Islet of Langerhans (tissue), 1 donor: Measurements from ENCODE around the gene LAMA5.
"Not testable (repeated sequence)": the region's sequence is repeated elsewhere in the genome, so short reads cannot be mapped to it uniquely, and the experiment has no call there.

ENCODE experiments used
- FAIRE-seq: peaks from one replicate; lab custom pipeline; 2011; peaks lifted over from hg19 to GRCh38; lab: Jason Lieb, UNC

LAMA5 gene

DNA sequence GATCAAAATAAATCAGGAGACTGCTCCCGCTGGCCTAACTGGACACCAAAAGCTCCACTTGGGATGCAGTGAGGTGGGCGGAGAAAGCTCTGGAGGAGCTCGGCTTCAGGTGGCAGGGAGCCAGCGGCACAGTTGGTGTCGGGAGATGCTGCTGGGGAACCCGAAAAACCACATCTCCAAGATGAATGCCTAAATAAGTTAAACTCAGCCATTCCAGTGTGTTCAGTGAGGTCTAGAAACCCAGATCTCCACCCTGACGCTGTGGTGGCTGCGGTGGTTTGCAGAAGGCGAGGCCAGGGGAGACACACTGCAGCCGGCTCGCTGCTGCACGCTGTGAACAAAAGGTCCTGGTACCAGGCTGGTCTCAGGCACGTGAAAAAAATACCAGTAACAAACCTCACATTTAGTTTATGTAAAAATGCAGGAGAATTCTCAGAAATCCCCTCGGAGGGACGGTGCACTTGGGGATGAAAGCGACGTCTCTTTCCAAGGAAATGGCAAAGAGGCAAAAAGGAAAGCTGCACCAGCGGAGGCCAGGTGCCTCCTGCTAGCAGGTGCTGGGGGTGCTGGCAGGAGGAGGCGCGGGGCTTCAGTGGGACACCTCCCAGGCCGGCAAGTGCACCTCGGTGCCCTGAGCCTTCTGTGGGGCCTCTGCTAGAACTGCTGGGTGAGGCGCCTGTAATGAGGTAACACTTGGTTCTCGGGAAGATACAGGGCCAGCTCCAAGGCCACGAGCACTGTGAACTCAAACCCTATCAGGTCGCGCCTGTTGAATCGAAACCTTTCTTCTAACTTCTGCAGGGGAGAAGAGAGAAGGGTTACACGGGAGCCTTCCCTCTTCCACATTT is 23.4 kb upstream of the LAMA5 start:
- FAIRE-seq: no peak

DNA sequence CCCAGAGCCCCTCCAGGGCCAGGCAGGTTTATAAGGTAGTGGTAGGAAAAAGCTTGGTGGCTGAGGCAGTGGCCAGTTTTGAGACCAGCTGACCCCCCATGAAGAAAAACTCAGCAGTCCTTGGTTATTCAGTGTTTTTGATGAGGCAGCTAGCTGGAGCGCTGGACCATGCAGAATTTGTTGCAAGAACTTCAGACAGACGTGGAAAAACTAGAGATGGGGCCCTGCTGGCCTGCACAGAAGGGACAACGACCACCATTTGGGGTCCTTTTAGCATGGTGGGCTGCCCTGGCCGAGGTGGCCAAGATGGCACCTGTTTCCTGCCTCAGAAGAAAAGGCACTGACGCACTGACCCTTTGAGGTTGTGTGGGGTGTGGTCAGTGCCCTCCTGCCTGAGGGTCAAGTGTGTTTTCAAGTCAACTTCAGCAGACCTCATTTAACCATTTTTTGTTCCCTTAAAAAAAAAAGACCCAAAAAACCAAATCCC is 22.5 kb upstream of the LAMA5 start:
- FAIRE-seq: no peak

DNA sequence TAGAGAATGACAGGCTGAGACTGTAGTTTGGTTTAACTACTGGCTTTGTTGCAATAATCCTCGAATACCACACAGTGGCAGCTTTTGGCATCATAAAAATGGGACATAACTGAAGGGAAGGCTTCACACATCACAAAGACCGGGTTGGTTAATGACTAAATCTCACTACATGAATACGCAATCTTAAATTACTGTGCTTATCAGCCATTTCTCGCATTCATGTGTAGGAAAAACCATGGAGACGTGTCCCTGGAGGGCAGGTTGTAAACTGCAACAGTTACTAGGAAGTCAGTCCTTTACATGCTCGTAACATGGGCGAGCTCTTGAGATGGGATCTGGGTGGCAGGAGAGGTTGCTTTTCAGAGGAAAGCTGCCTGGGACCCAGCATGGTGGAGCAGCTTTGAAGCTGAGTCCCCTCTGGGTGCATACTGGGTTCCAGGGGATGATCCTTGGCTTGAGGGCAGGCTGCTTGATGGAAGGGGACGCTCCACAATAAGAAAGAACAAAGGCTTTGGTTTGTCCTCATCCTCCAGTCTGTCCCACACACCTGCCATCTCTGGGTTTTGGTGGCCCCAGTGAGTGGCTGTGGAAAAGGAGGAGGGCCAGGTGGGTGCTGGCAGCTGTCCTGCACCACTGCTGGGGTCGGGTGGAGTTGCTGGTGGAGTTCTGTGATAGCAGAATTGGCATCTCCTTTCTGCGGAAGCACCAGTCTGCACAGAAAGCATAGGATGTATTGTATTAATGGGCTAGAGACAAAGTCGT is 21.9 kb upstream of the LAMA5 start:
- FAIRE-seq: no peak

DNA sequence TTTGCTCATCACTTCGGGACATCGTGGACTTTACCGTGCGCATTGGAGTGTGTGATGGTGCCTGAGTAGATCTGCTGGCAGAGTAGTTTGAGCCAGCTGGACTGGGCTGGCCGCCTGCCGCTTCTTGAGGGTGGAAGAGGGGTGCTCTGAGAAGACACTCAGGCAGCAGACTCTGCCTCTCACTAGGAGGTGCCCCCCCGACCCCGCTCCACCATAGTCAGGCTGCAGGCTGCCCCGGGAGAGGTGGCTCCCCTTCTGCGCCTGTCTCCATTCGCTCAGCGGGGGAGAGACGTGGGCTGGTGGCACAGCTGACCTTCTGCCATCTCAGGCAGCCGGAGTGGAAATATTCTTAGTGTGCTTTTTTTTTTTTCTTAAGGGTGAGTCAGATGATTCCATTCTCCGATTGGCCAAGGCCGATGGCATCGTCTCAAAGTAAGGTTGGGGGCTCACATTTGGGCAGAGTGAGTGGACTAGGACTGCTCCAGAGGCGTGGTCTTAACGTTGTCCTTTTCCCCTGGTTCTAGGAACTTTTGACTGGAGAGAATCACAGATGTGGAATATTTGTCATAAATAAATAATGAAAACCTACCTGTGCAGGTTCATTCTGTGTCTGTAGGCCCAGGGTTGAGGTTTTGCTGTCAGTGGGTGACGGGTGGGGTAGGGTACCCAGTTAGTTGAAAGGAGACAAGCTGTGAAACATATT is 21.0 kb upstream of the LAMA5 start:
- FAIRE-seq: no peak

- no peak for FAIRE-seq
These were observed 20.3 kb upstream of the LAMA5 start for GRCh38 chr20:62387219-62387913.

- FAIRE-seq: no peak
These were observed 19.5 kb upstream of the LAMA5 start, which contains the start of gene RPS21 for GRCh38 chr20:62386383-62387218. TSS of gene RPS21 (plus strand) at chr20:62387103. CDS start at chr20:62387339, 236 bp downstream.

- no peak for FAIRE-seq
These were observed 15.4 kb upstream of the LAMA5 start for GRCh38 chr20:62382306-62383198.

DNA sequence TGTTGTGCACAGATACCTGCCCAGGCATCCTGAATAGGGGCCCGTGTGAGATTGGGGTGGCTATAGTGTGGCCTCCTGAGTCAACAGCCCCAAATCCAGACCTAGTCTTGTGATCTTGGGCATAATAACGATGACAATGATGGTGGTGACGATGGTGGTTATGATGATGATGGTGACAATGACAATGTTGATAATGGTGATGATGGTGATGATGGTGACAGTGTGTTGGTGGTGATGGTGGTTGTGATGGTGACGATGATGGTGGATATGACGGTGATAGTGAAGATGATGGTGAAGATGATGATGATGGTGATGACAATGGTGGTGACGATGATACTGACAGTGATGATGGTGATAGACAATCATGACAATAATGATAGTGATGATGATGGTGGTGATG is 14.7 kb upstream of the LAMA5 start:
- no peak for FAIRE-seq

- FAIRE-seq: no peak
These were observed 14.2 kb upstream of the LAMA5 start for GRCh38 chr20:62381202-62381797.

DNA sequence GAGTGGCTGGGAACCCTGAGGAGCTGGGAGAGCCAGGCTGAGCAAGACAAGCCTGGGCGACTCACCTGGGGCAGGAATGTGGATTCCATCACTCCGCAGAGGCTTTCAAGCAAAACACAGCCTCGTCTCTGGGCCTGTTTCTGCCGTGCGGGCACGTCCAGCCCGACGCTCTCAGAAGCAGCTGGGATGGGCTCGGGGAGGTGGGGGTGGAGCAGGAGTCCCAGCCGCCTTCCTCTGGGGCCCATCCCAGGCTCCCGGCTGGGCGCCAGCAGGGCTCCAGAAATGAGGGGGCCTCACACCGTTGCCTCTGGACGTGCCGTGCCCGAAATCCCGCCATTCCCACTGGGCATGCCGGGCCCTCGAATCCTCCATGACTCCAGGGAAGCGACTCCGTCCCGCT is 11.1 kb upstream of the LAMA5 start:
- no peak for FAIRE-seq

- FAIRE-seq: no peak
These were observed 10.6 kb upstream of the LAMA5 start for GRCh38 chr20:62377615-62378178.

DNA sequence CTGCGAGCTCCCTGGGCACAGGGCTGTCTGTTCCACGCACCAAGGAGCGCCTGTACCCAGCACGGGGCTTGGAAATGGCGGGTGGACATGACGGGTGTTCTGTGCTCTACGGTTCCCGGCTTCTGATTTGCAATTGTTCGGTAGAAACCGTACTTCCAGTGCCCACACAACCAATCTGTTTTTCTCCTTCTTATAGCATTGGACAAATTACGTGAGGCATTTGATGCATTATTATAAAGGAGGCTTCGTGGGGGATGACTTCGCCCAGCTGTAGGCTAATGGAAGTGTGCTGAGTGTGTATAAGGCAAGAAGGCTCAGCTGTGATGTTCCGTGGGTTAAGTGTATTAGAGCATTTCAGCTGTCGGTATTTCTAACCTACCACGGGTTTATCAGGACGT is 10.0 kb upstream of the LAMA5 start:
- FAIRE-seq: no peak

- no peak for FAIRE-seq
These were observed 9.3 kb upstream of the LAMA5 start for GRCh38 chr20:62376112-62377063.

DNA sequence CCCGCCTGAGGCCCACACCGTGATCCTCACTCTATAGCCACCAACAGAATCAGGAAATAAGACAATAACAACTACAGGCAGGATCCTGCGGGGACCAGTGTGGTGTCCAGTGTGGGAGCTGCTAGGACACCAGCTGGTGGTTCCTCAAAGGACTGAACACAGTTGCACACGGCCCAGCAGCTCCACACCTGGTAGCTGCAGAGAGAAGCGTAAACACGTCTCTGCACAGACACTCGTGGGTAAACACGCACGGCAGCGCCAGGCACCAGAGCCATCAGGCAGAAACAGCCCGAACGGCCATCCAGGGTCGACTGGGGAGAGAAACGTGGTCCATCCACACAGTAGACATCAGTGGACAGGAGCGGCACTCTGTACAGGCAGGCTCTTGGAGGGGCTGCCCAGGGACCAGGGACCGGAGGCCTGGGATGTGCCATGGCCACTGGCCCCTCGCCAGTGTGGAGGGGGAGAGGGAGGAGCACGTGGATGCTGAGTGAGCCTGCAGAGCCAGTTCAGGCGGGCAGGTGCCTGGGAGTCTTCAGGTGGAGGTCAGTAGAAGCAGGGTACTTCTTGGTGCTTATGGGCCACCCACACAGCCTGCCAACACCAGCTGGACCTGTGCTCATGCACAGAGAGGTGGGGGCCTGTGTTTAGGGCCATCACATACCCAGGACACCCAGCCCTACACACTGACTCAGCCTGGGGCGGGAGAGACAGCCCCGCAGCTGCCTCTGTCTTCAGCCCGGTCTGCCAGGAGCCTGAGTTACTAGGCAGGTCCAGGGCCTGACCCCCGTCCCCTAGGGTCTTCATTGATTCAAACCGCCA is 7.4 kb upstream of the LAMA5 start:
- no peak for FAIRE-seq

DNA sequence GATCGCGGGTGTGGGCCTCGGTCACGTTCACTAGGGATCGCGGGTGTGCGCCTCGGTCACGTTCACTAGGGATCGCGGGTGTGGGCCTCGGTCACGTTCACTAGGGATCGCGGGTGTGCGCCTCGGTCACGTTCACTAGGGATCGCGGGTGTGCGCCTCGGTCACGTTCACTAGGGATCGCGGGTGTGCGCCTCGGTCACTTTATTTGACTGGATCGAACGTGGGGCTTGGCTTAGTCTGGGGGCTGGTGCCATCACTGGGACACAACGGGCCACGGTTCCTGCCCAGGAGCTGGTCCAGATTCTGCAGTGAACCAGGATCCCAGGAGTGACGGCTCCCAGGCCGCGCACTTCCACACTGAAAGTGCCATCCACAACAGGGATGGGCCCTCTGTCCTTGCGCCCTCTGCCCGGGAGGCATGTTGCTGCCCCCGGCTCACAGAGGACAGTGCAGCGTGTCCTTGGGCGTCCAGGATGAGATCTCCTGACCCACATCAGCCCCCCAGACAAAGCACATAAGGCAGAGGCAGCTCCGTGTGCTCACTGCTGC is 6.6 kb upstream of the LAMA5 start:
- not testable (repeated sequence) for FAIRE-seq

DNA sequence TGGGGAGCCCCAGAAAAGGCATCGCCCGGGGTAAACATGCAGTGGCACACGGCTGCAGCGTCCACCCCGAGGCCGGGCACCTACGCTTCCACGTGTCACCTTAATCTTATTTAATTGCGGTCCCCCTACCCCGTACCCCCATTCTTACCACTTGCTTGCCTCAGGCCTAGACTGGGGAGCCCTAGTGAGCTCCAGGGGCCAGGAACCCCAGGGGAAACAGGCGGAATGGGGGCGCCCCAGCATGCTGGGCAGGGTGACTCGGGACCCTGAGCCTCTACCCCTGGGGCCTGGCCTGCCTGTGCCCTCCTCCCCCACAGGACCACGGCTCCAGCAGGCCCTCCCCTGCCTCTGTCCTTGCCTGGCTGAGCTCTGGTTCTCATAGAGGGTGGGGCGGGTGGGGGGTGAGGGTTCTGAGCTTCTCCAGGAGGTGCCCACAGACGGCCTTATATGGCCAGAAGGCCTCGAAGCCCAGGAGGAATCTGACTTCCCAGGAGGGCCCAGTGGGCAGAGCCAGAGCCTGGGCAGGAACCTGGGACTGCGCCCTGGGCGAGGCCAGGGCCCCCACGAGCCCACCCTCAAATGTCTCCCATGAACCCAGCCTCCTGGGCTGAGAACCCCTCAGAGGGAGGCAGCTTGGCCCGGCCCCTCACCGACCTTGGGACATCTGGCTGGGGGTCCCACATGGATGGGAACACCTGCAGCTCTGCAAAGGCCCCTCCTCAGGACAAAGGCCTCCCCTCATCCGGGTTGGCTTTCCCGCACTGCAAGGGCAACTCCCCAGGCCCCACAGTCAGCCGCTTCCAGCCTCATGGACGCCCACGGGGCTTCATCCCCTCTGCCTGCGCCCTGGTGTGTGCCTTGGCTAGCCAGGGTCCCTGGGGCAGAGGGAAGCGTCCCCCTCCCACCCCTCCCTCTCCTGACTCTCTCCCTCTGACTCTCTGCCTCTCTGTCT is 5.2 kb upstream of the LAMA5 start:
- FAIRE-seq: no peak
